ENCODE measurements around the gene EIF3I. TPM values are rescaled to one million over a fixed set of nuclear protein-coding genes. Genes with fewer than 3 reads are reported as not detected.

Gene EIF3I
- total and polyA plus RNA-seq, 2 of the 13 experiments (the other 11 are each of a cell fraction or from before 2014, with no cell fraction given), result 210 to 223 TPM

DNA sequence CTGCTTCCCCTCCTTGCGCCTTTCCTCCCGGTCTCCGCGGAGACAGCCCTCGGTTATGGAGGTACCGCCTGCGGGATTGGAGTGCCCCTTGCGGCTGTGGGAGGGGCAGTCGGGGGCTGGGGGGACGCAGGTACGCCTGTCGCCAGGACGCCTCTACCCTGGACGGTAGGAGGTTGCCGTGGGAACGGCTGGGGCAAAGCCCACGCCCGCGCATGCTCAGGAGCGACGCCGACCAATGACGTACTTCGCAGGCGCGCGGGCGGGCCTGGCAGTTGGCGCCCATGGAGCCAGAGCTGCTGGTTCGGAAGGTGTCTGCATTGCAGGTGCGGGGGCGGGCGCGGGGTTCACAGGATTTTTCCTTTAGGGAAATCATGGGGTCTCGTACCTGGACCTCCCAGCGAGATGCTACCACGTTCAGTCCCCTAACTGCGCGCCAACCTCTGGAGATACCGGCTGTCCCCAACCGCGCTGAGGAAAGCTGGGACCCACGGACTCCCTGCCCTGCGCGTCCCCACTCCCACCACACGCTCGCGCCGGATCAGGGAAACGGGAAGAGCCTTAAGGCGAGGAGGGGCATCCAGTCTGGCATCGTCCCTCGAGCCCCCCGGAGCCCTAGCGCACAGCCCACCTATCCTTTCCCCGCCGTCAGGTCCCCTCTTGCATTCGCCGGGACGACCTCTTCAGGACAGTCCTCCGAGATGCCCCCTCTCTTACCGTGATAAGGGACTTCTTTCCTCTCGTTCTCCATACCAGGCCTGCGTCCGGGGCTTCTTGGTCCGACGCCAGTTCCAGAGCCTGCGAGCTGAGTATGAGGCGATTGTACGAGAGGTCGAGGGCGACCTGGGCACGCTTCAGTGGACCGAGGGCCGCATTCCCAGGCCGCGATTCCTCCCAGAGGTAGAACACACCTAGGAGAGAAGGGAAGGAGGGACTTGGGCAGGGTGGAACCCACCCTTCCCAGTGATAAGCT lies 16.5 kb upstream of the EIF3I start, which contains the start of gene IQCC (continued):
- TF ChIP-seq, protein P1, sequence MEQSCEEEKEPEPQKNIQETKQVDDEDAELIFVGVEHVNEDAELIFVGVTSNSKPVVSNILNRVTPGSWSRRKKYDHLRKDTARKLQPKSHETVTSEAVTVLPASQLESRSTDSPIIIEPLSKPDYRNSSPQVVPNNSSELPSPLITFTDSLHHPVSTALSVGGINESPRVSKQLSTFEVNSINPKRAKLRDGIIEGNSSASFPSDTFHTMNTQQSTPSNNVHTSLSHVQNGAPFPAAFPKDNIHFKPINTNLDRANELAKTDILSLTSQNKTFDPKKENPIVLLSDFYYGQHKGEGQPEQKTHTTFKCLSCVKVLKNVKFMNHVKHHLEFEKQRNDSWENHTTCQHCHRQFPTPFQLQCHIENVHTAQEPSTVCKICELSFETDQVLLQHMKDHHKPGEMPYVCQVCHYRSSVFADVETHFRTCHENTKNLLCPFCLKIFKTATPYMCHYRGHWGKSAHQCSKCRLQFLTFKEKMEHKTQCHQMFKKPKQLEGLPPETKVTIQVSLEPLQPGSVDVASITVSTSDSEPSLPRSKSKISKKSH (CRISPR knock-in tag; IDR thresholded peaks at IDR 0.05; ENCODE audit: borderline replicate concordance), result 0 out of 2 replicates have a peak, but pooled peaks have one; percentile 21
- TF ChIP-seq CTCF (CRISPR knock-in tag; IDR thresholded peaks at IDR 0.05) (peak; percentile 60), ZSCAN12 (CRISPR knock-in tag; IDR thresholded peaks at IDR 0.05) (no peak), KAT7 (CRISPR knock-in tag; IDR thresholded peaks at IDR 0.05; ENCODE audit: borderline replicate concordance) (no peak), PLRG1 (conservative IDR thresholded peaks at IDR 0.05) (no peak), TOE1 (CRISPR knock-in tag; IDR thresholded peaks at IDR 0.05) (no peak; the same call in 1 of the 2 replicates), ZNF431 (CRISPR knock-in tag; IDR thresholded peaks at IDR 0.05; ENCODE audit: borderline replicate concordance, low read depth) (no peak), NFIC (IDR thresholded peaks at IDR 0.05; ENCODE audit: low read length) (no peak), CERS6 (CRISPR knock-in tag; IDR thresholded peaks at IDR 0.05) (no peak), ZMYM2 (CRISPR knock-in tag; IDR thresholded peaks at IDR 0.05) (no peak), ZFP37 (CRISPR knock-in tag; IDR thresholded peaks at IDR 0.05; ENCODE audit: borderline replicate concordance) (no peak), ZNF672 (CRISPR knock-in tag; IDR thresholded peaks at IDR 0.05) (no peak), THYN1 (CRISPR knock-in tag; IDR thresholded peaks at IDR 0.05; ENCODE audit: borderline replicate concordance, low read depth) (no peak), ZNF557 (CRISPR knock-in tag; IDR thresholded peaks at IDR 0.05) (no peak), ZFP82 (CRISPR knock-in tag; IDR thresholded peaks at IDR 0.05; ENCODE audit: borderline replicate concordance) (no peak), ZNF503 (CRISPR knock-in tag; IDR thresholded peaks at IDR 0.05) (no peak)
- TF ChIP-seq, protein P2, sequence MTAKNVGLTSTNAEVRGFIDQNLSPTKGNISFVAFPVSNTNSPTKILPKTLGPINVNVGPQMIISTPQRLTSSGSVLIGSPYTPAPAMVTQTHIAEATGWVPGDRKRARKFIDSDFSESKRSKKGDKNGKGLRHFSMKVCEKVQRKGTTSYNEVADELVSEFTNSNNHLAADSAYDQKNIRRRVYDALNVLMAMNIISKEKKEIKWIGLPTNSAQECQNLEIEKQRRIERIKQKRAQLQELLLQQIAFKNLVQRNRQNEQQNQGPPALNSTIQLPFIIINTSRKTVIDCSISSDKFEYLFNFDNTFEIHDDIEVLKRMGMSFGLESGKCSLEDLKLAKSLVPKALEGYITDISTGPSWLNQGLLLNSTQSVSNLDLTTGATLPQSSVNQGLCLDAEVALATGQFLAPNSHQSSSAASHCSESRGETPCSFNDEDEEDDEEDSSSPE (CRISPR knock-in tag; IDR thresholded peaks at IDR 0.05), result peak; percentile 90
- TF ChIP-seq, protein P3, sequence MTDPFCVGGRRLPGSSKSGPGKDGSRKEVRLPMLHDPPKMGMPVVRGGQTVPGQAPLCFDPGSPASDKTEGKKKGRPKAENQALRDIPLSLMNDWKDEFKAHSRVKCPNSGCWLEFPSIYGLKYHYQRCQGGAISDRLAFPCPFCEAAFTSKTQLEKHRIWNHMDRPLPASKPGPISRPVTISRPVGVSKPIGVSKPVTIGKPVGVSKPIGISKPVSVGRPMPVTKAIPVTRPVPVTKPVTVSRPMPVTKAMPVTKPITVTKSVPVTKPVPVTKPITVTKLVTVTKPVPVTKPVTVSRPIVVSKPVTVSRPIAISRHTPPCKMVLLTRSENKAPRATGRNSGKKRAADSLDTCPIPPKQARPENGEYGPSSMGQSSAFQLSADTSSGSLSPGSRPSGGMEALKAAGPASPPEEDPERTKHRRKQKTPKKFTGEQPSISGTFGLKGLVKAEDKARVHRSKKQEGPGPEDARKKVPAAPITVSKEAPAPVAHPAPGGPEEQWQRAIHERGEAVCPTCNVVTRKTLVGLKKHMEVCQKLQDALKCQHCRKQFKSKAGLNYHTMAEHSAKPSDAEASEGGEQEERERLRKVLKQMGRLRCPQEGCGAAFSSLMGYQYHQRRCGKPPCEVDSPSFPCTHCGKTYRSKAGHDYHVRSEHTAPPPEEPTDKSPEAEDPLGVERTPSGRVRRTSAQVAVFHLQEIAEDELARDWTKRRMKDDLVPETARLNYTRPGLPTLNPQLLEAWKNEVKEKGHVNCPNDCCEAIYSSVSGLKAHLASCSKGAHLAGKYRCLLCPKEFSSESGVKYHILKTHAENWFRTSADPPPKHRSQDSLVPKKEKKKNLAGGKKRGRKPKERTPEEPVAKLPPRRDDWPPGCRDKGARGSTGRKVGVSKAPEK (CRISPR knock-in tag; IDR thresholded peaks at IDR 0.05; ENCODE audit: borderline replicate concordance), result no peak

Data from HepG2 (cell line).